Measurements from ENCODE around the gene SHC2. TPM values are rescaled to one million over a fixed set of nuclear protein-coding genes. Genes with fewer than 3 reads are reported as not detected.

SHC2 gene
- total RNA-seq, 1 experiment from 2014 or later: not detected

- no peak overlapping the region for H3K4me2 ChIP-seq (ENCODE audit: low read depth, low read length, poor library complexity, severe bottlenecking)
- no peaks in the 10 kb centered on the region for H3K27me3 ChIP-seq (ENCODE audit: low read length)
Observed at GRCh38 chr19:439167-439900, 21.5 kb downstream of the SHC2 start.

GRCh38 chr19:438416-438958 is 22.3 kb downstream of the SHC2 start:
- H2AFZ ChIP-seq (ENCODE audit: low read length): no peak overlapping the region
- no peaks in the 10 kb centered on the region for H3K79me2 ChIP-seq (ENCODE audit: low read length)
- H4K20me1 ChIP-seq (ENCODE audit: insufficient read depth, low read depth, low read length): no peaks in the 10 kb centered on the region
- H3K9ac ChIP-seq (ENCODE audit: low read length): no peak overlapping the region
- H3K4me3 ChIP-seq (ENCODE audit: low read length): no peak overlapping the region
- H3K27ac ChIP-seq (ENCODE audit: low read length): no peak overlapping the region
- no peaks in the 10 kb centered on the region for H3K27me3 ChIP-seq (ENCODE audit: low read length)
- H3K36me3 ChIP-seq (ENCODE audit: insufficient read depth, low read length): no peaks in the 10 kb centered on the region
- no peaks in the 10 kb centered on the region for H3K4me1 ChIP-seq (ENCODE audit: low read length)
- DNase-seq: no peak
- H3K4me2 ChIP-seq (ENCODE audit: low read depth, low read length, poor library complexity, severe bottlenecking): no peak overlapping the region
- no peaks in the 10 kb centered on the region for H3K9me3 ChIP-seq (ENCODE audit: low read length)
- no peaks in the 10 kb centered on the region for H3K9me2 ChIP-seq (replicated peaks; ENCODE audit: insufficient read depth, low read length)

More at GRCh38 chr19:439167-439900, 21.5 kb downstream of the SHC2 start:
- Histone ChIP-seq H3K4me3 (ENCODE audit: low read length) (no peak overlapping the region), H3K4me1 (ENCODE audit: low read length) (no peaks in the 10 kb centered on the region), H3K27ac (ENCODE audit: low read length) (no peak overlapping the region), H2AFZ (ENCODE audit: low read length) (no peak overlapping the region), H3K79me2 (ENCODE audit: low read length) (no peaks in the 10 kb centered on the region), H4K20me1 (ENCODE audit: insufficient read depth, low read depth, low read length) (no peaks in the 10 kb centered on the region), H3K9me2 (replicated peaks; ENCODE audit: insufficient read depth, low read length) (no peaks in the 10 kb centered on the region), H3K9ac (ENCODE audit: low read length) (no peak overlapping the region), H3K9me3 (ENCODE audit: low read length) (no peaks in the 10 kb centered on the region), H3K36me3 (ENCODE audit: insufficient read depth, low read length) (no peaks in the 10 kb centered on the region)
- no peak for DNase-seq

GRCh38 chr19:437041-437440 is 23.8 kb downstream of the SHC2 start:
- Histone ChIP-seq H3K79me2 (ENCODE audit: low read length) (no peaks in the 10 kb centered on the region), H4K20me1 (ENCODE audit: insufficient read depth, low read depth, low read length) (no peaks in the 10 kb centered on the region), H2AFZ (ENCODE audit: low read length) (no peak overlapping the region), H3K4me2 (ENCODE audit: low read depth, low read length, poor library complexity, severe bottlenecking) (no peak overlapping the region), H3K27ac (ENCODE audit: low read length) (no peak overlapping the region), H3K9me2 (replicated peaks; ENCODE audit: insufficient read depth, low read length) (no peaks in the 10 kb centered on the region), H3K4me3 (ENCODE audit: low read length) (no peak overlapping the region), H3K9ac (ENCODE audit: low read length) (no peak overlapping the region), H3K36me3 (ENCODE audit: insufficient read depth, low read length) (no peaks in the 10 kb centered on the region), H3K27me3 (ENCODE audit: low read length) (no peaks in the 10 kb centered on the region), H3K9me3 (ENCODE audit: low read length) (no peaks in the 10 kb centered on the region), H3K4me1 (ENCODE audit: low read length) (no peaks in the 10 kb centered on the region)
- DNase-seq: no peak

- Histone ChIP-seq H4K20me1 (ENCODE audit: insufficient read depth, low read depth, low read length) (no peaks in the 10 kb centered on the region), H3K27me3 (ENCODE audit: low read length) (no peaks in the 10 kb centered on the region), H2AFZ (ENCODE audit: low read length) (no peak overlapping the region), H3K9me3 (ENCODE audit: low read length) (no peaks in the 10 kb centered on the region), H3K79me2 (ENCODE audit: low read length) (no peaks in the 10 kb centered on the region), H3K36me3 (ENCODE audit: insufficient read depth, low read length) (no peaks in the 10 kb centered on the region), H3K4me1 (ENCODE audit: low read length) (no peaks in the 10 kb centered on the region), H3K9me2 (replicated peaks; ENCODE audit: insufficient read depth, low read length) (no peaks in the 10 kb centered on the region), H3K9ac (ENCODE audit: low read length) (no peak overlapping the region), H3K4me2 (ENCODE audit: low read depth, low read length, poor library complexity, severe bottlenecking) (no peak overlapping the region), H3K27ac (ENCODE audit: low read length) (no peak overlapping the region), H3K4me3 (ENCODE audit: low read length) (no peak overlapping the region)
- DNase-seq: no peak
Observed at GRCh38 chr19:436413-436950, 24.4 kb downstream of the SHC2 start.

GRCh38 chr19:435707-436412 is 25.0 kb downstream of the SHC2 start:
- DNase-seq: no peak
- no peaks in the 10 kb centered on the region for H3K36me3 ChIP-seq (ENCODE audit: insufficient read depth, low read length)
- H2AFZ ChIP-seq (ENCODE audit: low read length): no peak overlapping the region
- no peak overlapping the region for H3K4me2 ChIP-seq (ENCODE audit: low read depth, low read length, poor library complexity, severe bottlenecking)
- H3K9ac ChIP-seq (ENCODE audit: low read length): no peak overlapping the region
- no peaks in the 10 kb centered on the region for H4K20me1 ChIP-seq (ENCODE audit: insufficient read depth, low read depth, low read length)
- H3K9me3 ChIP-seq (ENCODE audit: low read length): no peaks in the 10 kb centered on the region; the same call in 1 of the 2 replicates
- H3K4me1 ChIP-seq (ENCODE audit: low read length): no peaks in the 10 kb centered on the region
- H3K27me3 ChIP-seq (ENCODE audit: low read length): no peaks in the 10 kb centered on the region
- H3K27ac ChIP-seq (ENCODE audit: low read length): no peak overlapping the region
- H3K4me3 ChIP-seq (ENCODE audit: low read length): no peak overlapping the region
- H3K79me2 ChIP-seq (ENCODE audit: low read length): no peaks in the 10 kb centered on the region
- no peaks in the 10 kb centered on the region for H3K9me2 ChIP-seq (replicated peaks; ENCODE audit: insufficient read depth, low read length)

- Histone ChIP-seq H3K4me1 (ENCODE audit: low read length) (no peaks in the 10 kb centered on the region), H3K36me3 (ENCODE audit: insufficient read depth, low read length) (no peaks in the 10 kb centered on the region), H3K9me2 (replicated peaks; ENCODE audit: insufficient read depth, low read length) (no peaks in the 10 kb centered on the region)
Observed at GRCh38 chr19:435056-435706, 25.7 kb downstream of the SHC2 start.

GRCh38 chr19:434152-434960 is 26.5 kb downstream of the SHC2 start:
- Histone ChIP-seq H3K9me2 (replicated peaks; ENCODE audit: insufficient read depth, low read length) (no peaks in the 10 kb centered on the region), H3K4me2 (ENCODE audit: low read depth, low read length, poor library complexity, severe bottlenecking) (no peak overlapping the region), H3K9me3 (ENCODE audit: low read length) (no peaks in the 10 kb centered on the region; the same call in 1 of the 2 replicates), H2AFZ (ENCODE audit: low read length) (no peak overlapping the region), H3K9ac (ENCODE audit: low read length) (no peak overlapping the region), H4K20me1 (ENCODE audit: insufficient read depth, low read depth, low read length) (no peaks in the 10 kb centered on the region), H3K79me2 (ENCODE audit: low read length) (no peaks in the 10 kb centered on the region), H3K27ac (ENCODE audit: low read length) (no peak overlapping the region), H3K36me3 (ENCODE audit: insufficient read depth, low read length) (no peaks in the 10 kb centered on the region), H3K4me1 (ENCODE audit: low read length) (no peaks in the 10 kb centered on the region), H3K27me3 (ENCODE audit: low read length) (no peaks in the 10 kb centered on the region), H3K4me3 (ENCODE audit: low read length) (no peak overlapping the region)
- DNase-seq: no peak

More at GRCh38 chr19:435056-435706, 25.7 kb downstream of the SHC2 start:
- no peak overlapping the region for H3K4me2 ChIP-seq (ENCODE audit: low read depth, low read length, poor library complexity, severe bottlenecking)
- DNase-seq: no peak
- H3K27me3 ChIP-seq (ENCODE audit: low read length): no peaks in the 10 kb centered on the region
- H3K4me3 ChIP-seq (ENCODE audit: low read length): no peak overlapping the region
- H3K79me2 ChIP-seq (ENCODE audit: low read length): no peaks in the 10 kb centered on the region
- no peaks in the 10 kb centered on the region; the same call in 1 of the 2 replicates for H3K9me3 ChIP-seq (ENCODE audit: low read length)
- no peak overlapping the region for H3K27ac ChIP-seq (ENCODE audit: low read length)
- H2AFZ ChIP-seq (ENCODE audit: low read length): no peak overlapping the region
- no peak overlapping the region for H3K9ac ChIP-seq (ENCODE audit: low read length)
- no peaks in the 10 kb centered on the region for H4K20me1 ChIP-seq (ENCODE audit: insufficient read depth, low read depth, low read length)

Data from Karpas-422 (cell line).